H1 (cell line): ENCODE data around the gene TIAM2. TPM values are rescaled to one million over a fixed set of nuclear protein-coding genes. Genes with fewer than 3 reads are reported as not detected.

Experiments
- CTCF ChIP-seq, 3 experiments: IDR thresholded peaks; 1 replicate in 2 of 3; 2 replicates in 1 of 3; pipeline versions ENCODE4 v1.5.1 to v1.6.1; 2011; ENCODE audit warnings: low read length in 3 of 3, mild to moderate bottlenecking in 3 of 3, inconsistent platforms in 2 of 3, low read depth in 1 of 3, moderate library complexity in 1 of 3; ENCODE audit not compliant: insufficient read depth in 1 of 3; ENCODE audit errors: control extremely low read depth in 1 of 3
- EZH2 ChIP-seq: fragments of 200-600 bp; sonication (generic); IDR thresholded peaks from 2 replicates; pipeline ENCODE4 v1.7.1; 2012; ENCODE audit warnings: low read depth, mild to moderate bottlenecking, moderate library complexity, low read length, inconsistent platforms; ENCODE audit not compliant: severe bottlenecking
- GTF2F1 ChIP-seq: IDR thresholded peaks from 2 replicates; pipeline ENCODE4 v1.6.1; 2012; ENCODE audit warnings: low read depth, low read length, improper control_type of control experiment, borderline replicate concordance
- RNF2 ChIP-seq: fragments of 200-900, 300-1000 bp; sonication (generic); IDR thresholded peaks from 2 replicates; pipeline ENCODE4 v1.7.1; 2016; ENCODE audit warnings: borderline replicate concordance, low read depth, mild to moderate bottlenecking, antibody characterized with exemption, low read length; ENCODE audit not compliant: poor library complexity, severe bottlenecking; ENCODE audit errors: missing control alignments
- SP4 ChIP-seq: IDR thresholded peaks from 2 replicates; pipeline ENCODE4 v1.6.1; 2012; ENCODE audit warnings: low read length, inconsistent platforms
- polyA plus RNA-seq, 7 experiments: library from polyadenylated mRNA; depleted of rRNA in 3 of 7; stranded (reverse) in 5 of 7; unstranded in 2 of 7; fragments of >200 nt in 5 of 7; fragments of 200-250 nt in 2 of 7; gene quantifications; 1 replicate in 5 of 7; 2 replicates in 1 of 7; 4 replicates in 1 of 7; pipeline versions ENCODE4 v1.2.1 to v1.2.3, GENCODE V29; 2011 to 2013; ENCODE audit warnings: missing spikeins in 2 of 7, mixed read lengths in 2 of 7
- total RNA-seq: library from RNA; stranded (reverse); fragmentation: NEBNext Ultra II Directional; extraction: Animal tissue kit (Norgen Biotek cat#: 25700); gene quantifications from 2 replicates; pipeline ENCODE4 v1.2.1, GENCODE V29; 2021

Gene TIAM2
- total and polyA plus RNA-seq, 2 of the 8 experiments (the other 6 are each of a cell fraction or from before 2014, with no cell fraction given) = 7.4 to 23.9 TPM

GRCh38 chr6:155237613-155238012, 242.5 kb downstream of the TIAM2 start (continued):
- no peak for TF ChIP-seq CTCF (IDR thresholded peaks at IDR 0.05; ENCODE audit: control extremely low read depth in 1 of 3, insufficient read depth in 1 of 3, low read depth in 1 of 3, low read length in 3 of 3)
- no peak for TF ChIP-seq EZH2
- TF ChIP-seq RNF2 = no peak
- TF ChIP-seq SP4 = no peak
- no peak for TF ChIP-seq GTF2F1
- TF ChIP-seq, all 59 proteins: peak for 0
